ENCODE measurements around the gene NCOA7.
"Not testable (repeated sequence)": the region's sequence is repeated elsewhere in the genome, so short reads cannot be mapped to it uniquely, and the experiment has no call there.

The NCOA7 gene

GRCh38 chr6:125753937-125754259, 36.9 kb upstream of the NCOA7 start:
- DNase-seq = no peak

GRCh38 chr6:125754566-125754965, 36.2 kb upstream of the NCOA7 start:
- no peak for DNase-seq

GRCh38 chr6:125759184-125759902, 31.4 kb upstream of the NCOA7 start:
- no peak for DNase-seq

GRCh38 chr6:125759959-125760457, 30.8 kb upstream of the NCOA7 start:
- no peak for DNase-seq

- DNase-seq = no peak
These were observed 26.6 kb upstream of the NCOA7 start for GRCh38 chr6:125764121-125764671.

GRCh38 chr6:125765944-125766343, 24.8 kb upstream of the NCOA7 start:
- DNase-seq = no peak

DNA sequence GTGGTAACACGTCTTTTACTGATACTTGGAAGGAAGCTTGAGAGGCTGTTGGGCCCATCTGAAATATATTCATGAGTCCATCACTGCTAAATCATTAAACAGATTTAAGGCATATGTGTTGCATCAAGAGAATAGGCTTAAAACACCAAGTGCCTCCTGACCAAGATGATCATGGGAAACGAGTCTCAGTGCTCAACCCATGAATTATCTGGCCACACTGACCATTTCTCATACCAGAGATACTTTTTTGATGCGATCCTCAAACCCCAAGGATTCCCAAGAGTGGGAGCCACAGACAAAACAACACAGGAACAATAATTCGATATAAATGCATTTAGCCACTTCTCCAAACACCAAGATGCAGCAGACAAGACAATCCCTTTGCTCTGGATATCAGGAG, 24.1 kb upstream of the NCOA7 start:
- no peak for DNase-seq

GRCh38 chr6:125769147-125769783, 21.5 kb upstream of the NCOA7 start:
- DNase-seq = no peak

DNA sequence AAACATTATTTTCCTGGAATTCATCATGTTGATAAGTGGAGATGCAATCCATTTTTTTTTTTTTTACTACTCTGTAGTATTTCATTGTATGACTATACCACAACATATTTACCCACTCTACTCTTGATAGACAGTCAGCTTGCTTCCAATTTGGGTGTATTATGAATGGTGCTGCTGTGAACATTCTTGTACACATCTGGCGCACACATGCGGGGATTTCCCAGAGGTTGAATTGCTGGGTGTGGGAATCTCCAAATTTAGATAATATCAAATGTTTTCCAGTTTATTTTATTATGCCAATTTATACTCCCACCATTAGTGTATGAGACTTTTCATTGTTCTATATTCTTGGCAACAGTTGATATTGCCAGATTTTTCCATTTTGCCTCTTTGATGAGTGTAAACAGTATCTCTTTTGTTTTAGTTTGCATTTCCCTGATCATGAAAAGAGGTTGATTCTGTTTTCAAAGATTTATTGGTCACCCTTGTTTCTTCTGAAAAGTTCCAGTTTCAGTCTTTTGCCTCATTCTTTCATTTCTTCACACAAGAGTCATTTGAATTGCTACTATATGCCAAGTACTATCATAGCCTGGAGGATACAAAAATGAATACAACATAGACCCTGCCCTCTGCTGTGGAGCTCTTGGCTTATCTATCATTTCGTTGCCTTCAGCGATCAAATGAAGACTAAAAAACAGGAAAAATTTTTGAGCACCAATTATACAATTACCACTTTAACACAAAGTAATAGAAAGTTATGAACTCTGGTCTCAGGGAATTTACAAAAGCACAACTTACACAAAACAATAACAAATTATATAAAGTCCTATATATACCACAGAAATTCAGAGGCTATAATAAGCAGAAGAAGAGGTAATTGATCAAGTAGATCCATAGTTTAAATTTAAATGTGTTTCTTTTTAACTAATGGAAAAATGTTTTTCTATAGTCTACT, 17.1 kb upstream of the NCOA7 start:
- no peak for DNase-seq

GRCh38 chr6:125776107-125776826, 14.5 kb upstream of the NCOA7 start:
- not testable (repeated sequence) for DNase-seq

GRCh38 chr6:125779924-125780539, 10.7 kb upstream of the NCOA7 start:
- no peak for DNase-seq

GRCh38 chr6:125780540-125781313, 10.0 kb upstream of the NCOA7 start:
- DNase-seq = no peak

- DNase-seq = no peak
These were observed 9.4 kb upstream of the NCOA7 start for GRCh38 chr6:125781314-125781868.

GRCh38 chr6:125784365-125784764, 6.4 kb upstream of the NCOA7 start:
- no peak for DNase-seq

DNA sequence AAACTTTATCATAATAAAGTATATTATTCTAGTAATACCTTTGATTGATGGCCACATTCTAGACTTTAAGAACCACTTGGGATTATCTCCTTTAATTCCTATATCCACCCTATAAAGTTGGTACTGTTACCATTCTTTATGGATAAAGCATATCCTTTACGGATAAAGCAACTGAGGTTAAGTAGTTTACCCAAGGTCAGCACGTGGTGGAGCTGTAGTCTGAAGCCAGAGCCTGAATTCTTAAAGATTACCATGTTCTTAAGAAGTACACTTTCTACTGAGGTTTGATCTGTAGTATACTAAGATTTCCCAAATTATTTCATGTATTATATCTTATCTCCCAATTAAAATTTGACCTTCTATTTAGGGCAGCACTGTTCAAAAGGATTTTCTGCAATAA, 3.0 kb upstream of the NCOA7 start:
- no peak for DNase-seq

GRCh38 chr6:125789167-125789566, 1.6 kb upstream of the NCOA7 start:
- DNase-seq = no peak

- DNase-seq = no peak
These were observed 993 bp upstream of the NCOA7 start for GRCh38 chr6:125789576-125790357.

- DNase-seq = no peak
These were observed 525 bp downstream of the NCOA7 start for GRCh38 chr6:125791151-125791819.

DNA sequence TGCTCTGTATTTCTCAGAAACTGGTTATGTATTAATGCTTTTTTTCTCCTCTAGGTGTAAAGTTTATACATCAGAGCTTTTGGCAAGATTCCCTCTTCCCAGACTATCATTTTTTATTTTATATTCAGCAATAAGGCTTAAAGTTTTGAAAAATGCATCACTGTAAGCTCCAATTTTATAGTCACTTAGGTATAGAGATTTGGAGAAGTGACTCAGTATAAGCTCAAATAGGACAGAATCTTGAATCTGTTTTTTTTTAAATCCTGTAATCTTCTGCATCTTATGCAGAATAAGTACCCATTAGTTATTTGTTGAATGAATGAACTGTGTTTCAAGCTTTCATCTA, 1.0 kb downstream of the NCOA7 start:
- no peak for DNase-seq

GRCh38 chr6:125792172-125792571, 1.4 kb downstream of the NCOA7 start:
- no peak for DNase-seq

Measured in cortex of kidney (tissue), 1 donor.